IMR-90 (cell line): Measurements from ENCODE around the gene PTBP2. TPM values are rescaled to one million over a fixed set of nuclear protein-coding genes. Genes with fewer than 3 reads are reported as not detected.

Experiments used
- ATAC-seq: fragments of 200-7000 bp; cut with Tn5 transposase; 2 replicates; pipeline ENCODE4 v1.9.1; 2020; ENCODE audit warnings: low read depth, mild to moderate bottlenecking, moderate library complexity
- BruUV-seq: library from RNA; stranded (reverse); fragments of 400-500 nt; replicated peaks from 2 replicates; lab custom pipeline; 2021; lab: Mats Ljungman, UMichigan
- CTCF ChIA-PET: fragments of 300-600 bp; formaldehyde crosslinking; extraction: SDS; loops from one replicate; lab custom pipeline; 2021; ENCODE audit warnings: antibody characterized with exemption; lab: Yijun Ruan, JAX
- POLR2A ChIA-PET: fragments of 300-600 bp; sonication (Branson Sonifier 250); formaldehyde crosslinking; loops from one replicate; lab custom pipeline; 2022; ENCODE audit warnings: antibody characterized with exemption; ENCODE audit not compliant: unreplicated experiment; lab: Charles Lee
- DNase-seq: peaks from one replicate; pipeline ENCODE4 v3.0.0; 2013
- H2AFZ ChIP-seq: replicated peaks from 2 replicates; pipeline ENCODE3; 2013; ENCODE audit warnings: low read length, mild to moderate bottlenecking; ENCODE audit not compliant: poor library complexity
- H2AK5ac ChIP-seq: 2 replicates; pipeline ENCODE4 v1.6.1; 2013; ENCODE audit warnings: low read depth, low read length, inconsistent platforms
- H2AK9ac ChIP-seq: replicated peaks from 2 replicates; pipeline ENCODE3; 2013; ENCODE audit warnings: mild to moderate bottlenecking, low read depth, low read length, moderate library complexity; ENCODE audit not compliant: poor library complexity
- H2BK120ac ChIP-seq: 2 replicates; pipeline ENCODE4 v1.6.1; 2013; ENCODE audit warnings: low read depth, low read length, inconsistent platforms
- H2BK15ac ChIP-seq: 3 replicates; pipeline ENCODE4 v1.6.1; 2013; ENCODE audit warnings: low read depth, low read length, inconsistent platforms
- H2BK20ac ChIP-seq: 2 replicates; pipeline ENCODE4 v1.6.1; 2013; ENCODE audit warnings: low read depth, mild to moderate bottlenecking, inconsistent platforms, low read length, moderate library complexity
- H2BK5ac ChIP-seq: 2 replicates; pipeline ENCODE4 v1.6.1; 2013; ENCODE audit warnings: mild to moderate bottlenecking, low read depth, low read length, inconsistent platforms; ENCODE audit not compliant: poor library complexity, severe bottlenecking
- H3K14ac ChIP-seq: replicated peaks from 2 replicates; pipeline ENCODE4 v1.6.1; 2013; ENCODE audit warnings: low read depth, low read length, inconsistent platforms
- H3K18ac ChIP-seq: 2 replicates; pipeline ENCODE4 v1.6.1; 2013; ENCODE audit warnings: low read depth, low read length, control low read depth
- H3K23ac ChIP-seq: 2 replicates; pipeline ENCODE4 v1.6.1; 2013; ENCODE audit warnings: low read depth, low read length, inconsistent platforms
- H3K27ac ChIP-seq: 2 replicates; pipeline ENCODE4 v1.5.1; 2013; ENCODE audit warnings: mild to moderate bottlenecking, control low read depth, low read length; ENCODE audit not compliant: insufficient read depth
- H3K27me3 ChIP-seq: 2 replicates; pipeline ENCODE4 v1.6.1; 2013; ENCODE audit warnings: low read length; ENCODE audit not compliant: control insufficient read depth, insufficient read depth
- H3K36me3 ChIP-seq: 2 replicates; pipeline ENCODE4 v1.6.1; 2013; ENCODE audit warnings: low read length, mixed read lengths; ENCODE audit not compliant: control insufficient read depth, insufficient read depth
- H3K4ac ChIP-seq: 2 replicates; pipeline ENCODE4 v1.6.1; 2013; ENCODE audit warnings: low read depth, low read length, inconsistent platforms
- H3K4me1 ChIP-seq: 2 replicates; pipeline ENCODE4 v1.6.1; 2013; ENCODE audit warnings: low read length, mixed read lengths; ENCODE audit not compliant: control insufficient read depth, insufficient read depth
- H3K4me2 ChIP-seq: 2 replicates; pipeline ENCODE4 v1.6.1; 2013; ENCODE audit warnings: low read depth, mild to moderate bottlenecking, control low read depth, low read length, moderate library complexity
- H3K4me3 ChIP-seq: 2 replicates; pipeline ENCODE4 v1.5.1; 2013; ENCODE audit warnings: low read depth, mild to moderate bottlenecking, control low read depth, low read length, moderate library complexity; ENCODE audit not compliant: insufficient read depth
- H3K56ac ChIP-seq: 2 replicates; pipeline ENCODE4 v1.6.1; 2013; ENCODE audit warnings: low read length, inconsistent platforms; ENCODE audit not compliant: insufficient read depth; ENCODE audit errors: extremely low read depth
- H3K79me1 ChIP-seq, 2 experiments: 2 replicates each; pipeline ENCODE4 v1.6.1; 2013; ENCODE audit warnings: low read length in 2 of 2, inconsistent platforms in 1 of 2, low read depth in 1 of 2
- H3K9ac ChIP-seq: 2 replicates; pipeline ENCODE4 v1.6.1; 2013; ENCODE audit warnings: low read depth, low read length, control low read depth
- H3K9me1 ChIP-seq: 2 replicates; pipeline ENCODE4 v1.6.1; 2013; ENCODE audit warnings: low read length, inconsistent platforms; ENCODE audit not compliant: insufficient read depth
- H3K9me3 ChIP-seq: 2 replicates; pipeline ENCODE4 v1.6.1; 2013; ENCODE audit warnings: low read length; ENCODE audit not compliant: control insufficient read depth, insufficient read depth
- H4K20me1 ChIP-seq: 2 replicates; pipeline ENCODE4 v1.6.1; 2013; ENCODE audit warnings: low read length, inconsistent platforms; ENCODE audit not compliant: insufficient read depth
- H4K5ac ChIP-seq: 2 replicates; pipeline ENCODE4 v1.6.1; 2013; ENCODE audit warnings: mild to moderate bottlenecking, low read depth, low read length, control low read depth
- H4K8ac ChIP-seq, 2 experiments: 2 replicates each; pipeline ENCODE4 v1.6.1; 2013; ENCODE audit warnings: low read depth in 2 of 2, low read length in 2 of 2, control low read depth in 1 of 2, inconsistent platforms in 1 of 2
- H4K91ac ChIP-seq: 2 replicates; pipeline ENCODE4 v1.6.1; 2013; ENCODE audit warnings: low read depth, low read length, inconsistent platforms; ENCODE audit not compliant: insufficient read depth
- CEBPB ChIP-seq: IDR thresholded peaks from 2 replicates; pipeline ENCODE4 v1.6.1; 2012; ENCODE audit warnings: low read depth, low read length, improper control_type of control experiment
- CHD1 ChIP-seq: IDR thresholded peaks from 2 replicates; pipeline ENCODE4 v1.6.1; 2012; ENCODE audit warnings: low read depth, low read length, improper control_type of control experiment
- CTCF ChIP-seq: conservative IDR thresholded peaks from 2 replicates; pipeline ENCODE4 v1.5.1; 2012; ENCODE audit warnings: mild to moderate bottlenecking, low read depth, low read length, improper control_type of control experiment
- ELK1 ChIP-seq: fragments of 150-350 bp; IDR thresholded peaks from 2 replicates; pipeline ENCODE4 v1.6.1; 2016; ENCODE audit warnings: low read depth, mild to moderate bottlenecking, low read length, moderate library complexity, borderline replicate concordance
- FOS ChIP-seq: fragments of 150-350 bp; IDR thresholded peaks from 2 replicates; pipeline ENCODE4 v1.6.1; 2016; ENCODE audit warnings: low read depth, low read length
- MAFK ChIP-seq: IDR thresholded peaks from 2 replicates; pipeline ENCODE4 v1.6.1; 2012; ENCODE audit warnings: low read depth, low read length, improper control_type of control experiment
- MAZ ChIP-seq: IDR thresholded peaks from 2 replicates; pipeline ENCODE4 v1.6.1; 2012; ENCODE audit warnings: low read depth, mild to moderate bottlenecking, low read length, improper control_type of control experiment, moderate library complexity, borderline replicate concordance
- MXI1 ChIP-seq: IDR thresholded peaks from 2 replicates; pipeline ENCODE4 v1.6.1; 2012; ENCODE audit warnings: low read depth, mild to moderate bottlenecking, low read length, moderate library complexity, borderline replicate concordance
- NFE2L2 ChIP-seq: fragments of 150-350 bp; IDR thresholded peaks from 2 replicates; pipeline ENCODE4 v1.6.1; 2016; ENCODE audit warnings: low read depth, mild to moderate bottlenecking, low read length
- POLR2A ChIP-seq: IDR thresholded peaks from 2 replicates; pipeline ENCODE4 v1.6.1; 2012; ENCODE audit warnings: mild to moderate bottlenecking, low read depth, low read length
- RAD21 ChIP-seq: IDR thresholded peaks from 2 replicates; pipeline ENCODE4 v1.6.1; 2012; ENCODE audit warnings: low read length, improper control_type of control experiment
- RCOR1 ChIP-seq: IDR thresholded peaks from 2 replicates; pipeline ENCODE4 v1.6.1; 2012; ENCODE audit warnings: mild to moderate bottlenecking, low read length, improper control_type of control experiment; ENCODE audit not compliant: insufficient replicate concordance
- SMC3 ChIP-seq: fragments of 150-350 bp; IDR thresholded peaks from 2 replicates; pipeline ENCODE4 v1.6.1; 2016; ENCODE audit warnings: low read depth, mild to moderate bottlenecking, antibody characterized with exemption, low read length, moderate library complexity
- USF2 ChIP-seq: fragments of 150-350 bp; IDR thresholded peaks from 2 replicates; pipeline ENCODE4 v1.6.1; 2017; ENCODE audit warnings: mild to moderate bottlenecking, antibody characterized with exemption, low read length, low read depth
- WGBS, 2 experiments: methylation state at CpG; one replicate each; pipeline versions ENCODE4 v1.1.5 to v1.1.7; 2013; ENCODE audit warnings: missing lambda C conversion rate in 2 of 2; ENCODE audit not compliant: insufficient read length in 1 of 2; ENCODE audit errors: extremely low coverage in 2 of 2; 5-methylcytosine and 5-hydroxymethylcytosine counted together
- dilution Hi-C: fragments of 300-500 bp; cut with HindIII; formaldehyde crosslinking; loops from one replicate; pipeline ENCODE4 v1.14.3; 2018; ENCODE audit warnings: low sequenced_read_pairs; ENCODE audit not compliant: unreplicated experiment
- in situ Hi-C: fragments of 300-500 bp; cut with MboI; formaldehyde crosslinking; loops from 3 replicates; pipeline ENCODE4 v1.14.3; 2019; ENCODE audit warnings: low sequenced_read_pairs, inconsistent platforms, mixed read lengths
- intact Hi-C: fragments of 100-400 bp; cut with micrococcal nuclease; formaldehyde crosslinking; loops from 2 replicates; pipeline ENCODE4 v1.10.0; 2022
- polyA plus RNA-seq, 3 experiments: library from polyadenylated mRNA; depleted of rRNA; stranded (reverse); fragments of >200 nt; gene quantifications; 2 replicates each; pipeline ENCODE4 v1.2.3, GENCODE V29; 2012; ENCODE audit warnings: low replicate concordance in 1 of 3
- total RNA-seq: library from RNA; depleted of rRNA; stranded (reverse); fragments of >200 nt; gene quantifications from 2 replicates; pipeline ENCODE4 v1.2.3, GENCODE V29; 2012

PTBP2 gene
- total and polyA plus RNA-seq, 2 of the 4 experiments (the other 2 are of a cell fraction), result 9.7 to 37.8 TPM

- H4K5ac ChIP-seq, result no peak overlapping the region
- H3K56ac ChIP-seq, result no peak overlapping the region
- no peak overlapping the region for H3K4me3 ChIP-seq
- TF ChIP-seq CEBPB, result no peak
- TF ChIP-seq RAD21, result no peak
- TF ChIP-seq FOS, result no peak
- no peak for TF ChIP-seq SMC3
- no peak for TF ChIP-seq CHD1
- no peak for TF ChIP-seq MAFK
- TF ChIP-seq ELK1, result no peak
- TF ChIP-seq MAZ, result no peak
- no peak for TF ChIP-seq NFE2L2
- no peak for TF ChIP-seq POLR2A
- TF ChIP-seq RCOR1, result no peak
- no peak for TF ChIP-seq USF2
- TF ChIP-seq CTCF, result no peak
- no peak for TF ChIP-seq MXI1
- dilution Hi-C loops, result no loop called here
- no peak overlapping the region for H4K8ac ChIP-seq
- H3K27ac ChIP-seq, result no peak overlapping the region
- no peak overlapping the region for H3K4me2 ChIP-seq
- H3K27me3 ChIP-seq, result no peaks in the 10 kb centered on the region
- H3K23ac ChIP-seq, result no peak overlapping the region
- H3K9ac ChIP-seq, result no peak overlapping the region
- H4K91ac ChIP-seq, result no peak overlapping the region
- no peaks in the 10 kb centered on the region; the same call in 1 of the 2 replicates for H3K9me1 ChIP-seq
- H2BK120ac ChIP-seq, result no peak overlapping the region
- no CpG with 5 or more reads among the region's 4 CpGs for WGBS, 2 experiments
- H2BK20ac ChIP-seq, result no peak overlapping the region
- H3K18ac ChIP-seq, result no peak overlapping the region
- no peak overlapping the region for H2AFZ ChIP-seq
- H2BK15ac ChIP-seq, result no peak overlapping the region
- ATAC-seq (no peak), DNase-seq (no peak)
- no peak overlapping the region for H3K4ac ChIP-seq
- H3K36me3 ChIP-seq, result peaks cover 14% of the 10 kb centered on the region
- in situ Hi-C loops, result no loop called here
- H3K14ac ChIP-seq, result no peak overlapping the region
- H3K79me1 ChIP-seq, result peaks cover 20 to 28% of the 10 kb centered on the region in 2 experiments
- H2AK9ac ChIP-seq, result no peak overlapping the region
- no peaks in the 10 kb centered on the region for H3K9me3 ChIP-seq
- H4K20me1 ChIP-seq, result 0 out of 2 replicates have a peak, but pooled peaks cover 2% of the 10 kb centered on the region
- no peaks in the 10 kb centered on the region for H3K4me1 ChIP-seq
- BruUV-seq, result no TSS peak
- H2BK5ac ChIP-seq, result no peak overlapping the region
- POLR2A ChIA-PET, result no interaction called here
- no peak overlapping the region for H2AK5ac ChIP-seq
- intact Hi-C loops, result no loop called here
- CTCF ChIA-PET, result no interaction called here
Measured at GRCh38 chr1:96772972-96773371, 51.4 kb downstream of the PTBP2 start.
